ENCODE data around the gene DDX18. TPM values are rescaled to one million over a fixed set of nuclear protein-coding genes. Genes with fewer than 3 reads are reported as not detected.

DDX18 gene
- total RNA-seq, 1 experiment from 2014 or later, result 76.3 TPM

DNA sequence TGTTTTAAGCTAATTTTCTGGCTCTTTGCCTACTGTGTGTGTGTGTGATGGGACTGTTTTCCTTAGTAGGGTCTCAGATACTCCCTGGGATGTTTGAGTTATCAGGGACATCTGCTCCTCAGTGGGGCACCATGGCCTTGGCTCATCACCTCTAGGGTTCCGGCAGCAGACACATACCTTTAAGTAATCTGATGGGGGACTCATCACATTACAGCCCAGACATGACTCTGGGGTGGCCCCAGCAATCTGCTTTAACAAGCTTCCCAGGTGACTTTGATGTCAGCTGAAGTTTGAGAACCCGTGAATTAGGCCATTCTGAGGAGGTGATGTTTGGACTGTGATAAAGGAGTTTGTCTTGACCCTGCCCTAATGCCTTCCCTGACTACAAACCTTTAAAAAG, 38.8 kb downstream of the DDX18 start:
- no peaks in the 10 kb centered on the region for H3K9me3 ChIP-seq (replicated peaks)
- H3K4me1 ChIP-seq (replicated peaks), result peaks cover 21% of the 10 kb centered on the region
- DNase-seq (ENCODE audit: low read depth in 1 of 2, low spot score in 2 of 2), result no peak
- no peaks in the 10 kb centered on the region for H3K27me3 ChIP-seq (replicated peaks)
- H3K36me3 ChIP-seq, result no peaks in the 10 kb centered on the region
- H3K27ac ChIP-seq, result no peak overlapping the region
- no peak overlapping the region for H3K4me3 ChIP-seq

GRCh38 chr2:117853873-117854272, 39.4 kb downstream of the DDX18 start:
- Histone ChIP-seq H3K27ac (no peak overlapping the region), H3K36me3 (no peaks in the 10 kb centered on the region), H3K4me1 (replicated peaks) (peaks cover 21% of the 10 kb centered on the region), H3K9me3 (replicated peaks) (no peaks in the 10 kb centered on the region), H3K4me3 (no peak overlapping the region), H3K27me3 (replicated peaks) (no peaks in the 10 kb centered on the region)
- DNase-seq (ENCODE audit: low read depth in 1 of 2, low spot score in 2 of 2), result no peak

GRCh38 chr2:117854610-117855009, 40.1 kb downstream of the DDX18 start:
- H3K4me3 ChIP-seq, result no peak overlapping the region
- no peaks in the 10 kb centered on the region for H3K36me3 ChIP-seq
- no peaks in the 10 kb centered on the region for H3K27me3 ChIP-seq (replicated peaks)
- no peak for DNase-seq (ENCODE audit: low read depth in 1 of 2, low spot score in 2 of 2)
- H3K9me3 ChIP-seq (replicated peaks), result no peaks in the 10 kb centered on the region
- peaks cover 21% of the 10 kb centered on the region for H3K4me1 ChIP-seq (replicated peaks)
- no peak overlapping the region for H3K27ac ChIP-seq

DNA sequence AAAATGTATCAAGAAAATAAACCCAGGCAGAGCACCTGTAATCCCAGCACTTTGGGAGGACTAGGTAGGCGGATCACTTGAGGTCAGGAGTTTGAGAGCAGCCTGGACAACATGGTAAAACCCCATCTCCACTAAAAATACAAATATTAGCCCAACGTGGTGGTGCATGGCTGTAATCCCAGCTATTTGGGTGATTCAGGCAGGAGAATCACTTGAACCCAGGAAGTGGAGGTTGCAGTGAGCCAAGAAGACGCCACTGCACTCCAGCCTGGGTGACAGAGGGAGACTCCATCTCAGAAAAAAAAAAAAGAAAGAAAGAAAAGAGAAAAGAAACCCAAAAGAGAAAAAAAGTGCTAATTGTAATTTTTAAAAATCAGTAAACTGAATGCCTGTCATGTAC, 41.4 kb downstream of the DDX18 start:
- H3K4me1 ChIP-seq (replicated peaks), result peaks cover 21% of the 10 kb centered on the region
- no peaks in the 10 kb centered on the region for H3K9me3 ChIP-seq (replicated peaks)
- H3K4me3 ChIP-seq, result no peak overlapping the region
- no peaks in the 10 kb centered on the region for H3K36me3 ChIP-seq
- peak overlapping the region; percentile 96 for H3K27ac ChIP-seq
- DNase-seq (ENCODE audit: low read depth in 1 of 2, low spot score in 2 of 2), result peak in 1 of 2 experiments; percentile 69
- no peaks in the 10 kb centered on the region for H3K27me3 ChIP-seq (replicated peaks)

- Histone ChIP-seq H3K36me3 (no peaks in the 10 kb centered on the region), H3K9me3 (replicated peaks) (no peaks in the 10 kb centered on the region), H3K4me3 (no peak overlapping the region), H3K4me1 (replicated peaks) (peaks cover 21% of the 10 kb centered on the region), H3K27ac (peak overlapping the region; percentile 96), H3K27me3 (replicated peaks) (no peaks in the 10 kb centered on the region)
- peak; percentile 93 to 95 for DNase-seq (ENCODE audit: low read depth in 1 of 2, low spot score in 2 of 2)
Observed at GRCh38 chr2:117856415-117857210, 42.1 kb downstream of the DDX18 start.

- H3K4me3 ChIP-seq, result no peak overlapping the region
- H3K27ac ChIP-seq, result no peak overlapping the region
- no peaks in the 10 kb centered on the region for H3K36me3 ChIP-seq
- H3K9me3 ChIP-seq (replicated peaks), result no peaks in the 10 kb centered on the region
- no peak for DNase-seq (ENCODE audit: low read depth in 1 of 2, low spot score in 2 of 2)
- peaks cover 21% of the 10 kb centered on the region for H3K4me1 ChIP-seq (replicated peaks)
- no peaks in the 10 kb centered on the region for H3K27me3 ChIP-seq (replicated peaks)
Observed at GRCh38 chr2:117858336-117858735, 43.8 kb downstream of the DDX18 start.

GRCh38 chr2:117858892-117859531, 44.5 kb downstream of the DDX18 start:
- H3K4me3 ChIP-seq, result no peak overlapping the region
- H3K36me3 ChIP-seq, result no peaks in the 10 kb centered on the region
- DNase-seq (ENCODE audit: low read depth in 1 of 2, low spot score in 2 of 2), result no peak
- no peaks in the 10 kb centered on the region for H3K27me3 ChIP-seq (replicated peaks)
- peaks cover 21% of the 10 kb centered on the region for H3K4me1 ChIP-seq (replicated peaks)
- H3K9me3 ChIP-seq (replicated peaks), result no peaks in the 10 kb centered on the region
- no peak overlapping the region for H3K27ac ChIP-seq

DNA sequence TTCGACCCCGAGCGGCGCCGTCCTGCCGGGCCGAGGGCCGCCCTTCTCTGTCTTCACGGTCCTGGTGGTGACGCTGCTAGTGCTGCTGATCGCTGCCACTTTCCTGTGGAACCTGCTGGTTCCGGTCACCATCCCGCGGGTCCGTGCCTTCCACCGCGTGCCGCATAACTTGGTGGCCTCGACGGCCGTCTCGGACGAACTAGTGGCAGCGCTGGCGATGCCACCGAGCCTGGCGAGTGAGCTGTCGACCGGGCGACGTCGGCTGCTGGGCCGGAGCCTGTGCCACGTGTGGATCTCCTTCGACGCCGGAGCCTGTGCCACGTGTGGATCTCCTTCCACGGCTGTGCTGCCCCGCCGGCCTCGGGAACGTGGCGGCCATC, 45.0 kb downstream of the DDX18 start:
- Histone ChIP-seq H3K36me3 (no peaks in the 10 kb centered on the region), H3K4me3 (no peak overlapping the region), H3K27me3 (replicated peaks) (no peaks in the 10 kb centered on the region)

DNA sequence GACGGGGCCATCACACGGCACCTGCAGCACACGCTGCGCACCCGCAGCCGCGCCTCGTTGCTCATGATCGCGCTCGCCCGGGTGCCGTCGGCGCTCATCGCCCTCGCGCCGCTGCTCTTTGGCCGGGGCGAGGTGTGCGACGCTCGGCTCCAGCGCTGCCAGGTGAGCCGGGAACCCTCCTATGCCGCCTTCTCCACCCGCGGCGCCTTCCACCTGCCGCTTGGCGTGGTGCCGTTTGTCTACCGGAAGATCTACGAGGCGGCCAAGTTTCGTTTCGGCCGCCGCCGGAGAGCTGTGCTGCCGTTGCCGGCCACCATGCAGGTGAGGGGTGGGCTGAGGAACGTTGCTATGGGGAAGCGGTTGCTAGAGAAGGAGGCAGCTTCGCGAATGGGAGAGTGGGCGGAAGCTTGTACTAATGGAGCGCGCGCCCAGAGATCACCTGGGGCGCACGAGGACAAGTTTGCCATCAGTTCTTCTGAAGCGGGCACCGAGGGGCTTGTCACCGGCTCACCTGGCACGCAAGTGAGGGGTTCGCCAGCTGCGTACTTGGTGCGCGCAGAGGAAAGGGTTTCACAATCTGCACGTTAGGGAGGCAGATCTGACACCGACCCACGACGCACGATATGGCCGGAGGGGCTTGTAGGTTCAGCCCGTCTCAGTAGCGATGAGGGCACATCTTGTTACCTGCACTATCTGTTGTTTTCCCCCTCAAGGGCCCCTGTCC, 45.6 kb downstream of the DDX18 start:
- H3K9me3 ChIP-seq (replicated peaks), result no peaks in the 10 kb centered on the region
- no peaks in the 10 kb centered on the region for H3K36me3 ChIP-seq
- no peaks in the 10 kb centered on the region for H3K27me3 ChIP-seq (replicated peaks)
- DNase-seq (ENCODE audit: low read depth in 1 of 2, low spot score in 2 of 2), result no peak
- no peak overlapping the region for H3K4me3 ChIP-seq
- H3K27ac ChIP-seq, result no peak overlapping the region
- H3K4me1 ChIP-seq (replicated peaks), result peaks cover 19% of the 10 kb centered on the region

More for the DNA sequence above, 45.0 kb downstream of the DDX18 start:
- Histone ChIP-seq H3K9me3 (replicated peaks) (no peaks in the 10 kb centered on the region), H3K4me1 (replicated peaks) (peaks cover 21% of the 10 kb centered on the region), H3K27ac (no peak overlapping the region)
- no peak for DNase-seq (ENCODE audit: low read depth in 1 of 2, low spot score in 2 of 2)

- no peaks in the 10 kb centered on the region for H3K4me1 ChIP-seq (replicated peaks)
- 0 out of 2 replicates have a peak, but pooled peaks cover 2% of the 10 kb centered on the region for H3K9me3 ChIP-seq (replicated peaks)
- DNase-seq (ENCODE audit: low read depth in 1 of 2, low spot score in 2 of 2), result no peak
- no peaks in the 10 kb centered on the region for H3K36me3 ChIP-seq
- no peak overlapping the region for H3K27ac ChIP-seq
- no peaks in the 10 kb centered on the region for H3K27me3 ChIP-seq (replicated peaks)
- no peak overlapping the region for H3K4me3 ChIP-seq
Observed at GRCh38 chr2:117862459-117862858, 48.0 kb downstream of the DDX18 start.

DNA sequence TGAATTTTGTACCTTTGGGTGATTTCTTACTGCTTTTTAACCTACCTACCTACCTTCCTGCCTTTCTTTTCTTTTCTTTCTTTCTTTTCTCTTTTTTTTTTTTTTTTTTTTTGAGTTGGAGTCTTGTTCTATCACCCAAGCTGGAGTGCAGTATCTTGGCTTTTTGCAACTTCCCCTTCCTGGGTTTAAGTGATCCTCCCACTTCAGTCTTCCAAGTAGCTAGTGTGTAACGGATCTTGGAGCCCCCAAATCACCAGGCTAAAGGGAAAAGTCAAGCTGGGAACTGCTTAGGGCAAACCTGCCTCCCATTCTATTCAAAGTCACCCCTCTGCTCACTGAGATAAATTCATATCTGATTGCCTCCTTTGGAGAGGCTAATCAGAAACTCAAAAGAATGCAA, 61.3 kb downstream of the DDX18 start:
- no peaks in the 10 kb centered on the region for H3K9me3 ChIP-seq (replicated peaks)
- H3K27ac ChIP-seq, result no peak overlapping the region
- no peaks in the 10 kb centered on the region for H3K36me3 ChIP-seq
- no peaks in the 10 kb centered on the region for H3K27me3 ChIP-seq (replicated peaks)
- H3K4me1 ChIP-seq (replicated peaks), result no peaks in the 10 kb centered on the region
- H3K4me3 ChIP-seq, result no peak overlapping the region
- DNase-seq (ENCODE audit: low read depth in 1 of 2, low spot score in 2 of 2), result no peak

DNA sequence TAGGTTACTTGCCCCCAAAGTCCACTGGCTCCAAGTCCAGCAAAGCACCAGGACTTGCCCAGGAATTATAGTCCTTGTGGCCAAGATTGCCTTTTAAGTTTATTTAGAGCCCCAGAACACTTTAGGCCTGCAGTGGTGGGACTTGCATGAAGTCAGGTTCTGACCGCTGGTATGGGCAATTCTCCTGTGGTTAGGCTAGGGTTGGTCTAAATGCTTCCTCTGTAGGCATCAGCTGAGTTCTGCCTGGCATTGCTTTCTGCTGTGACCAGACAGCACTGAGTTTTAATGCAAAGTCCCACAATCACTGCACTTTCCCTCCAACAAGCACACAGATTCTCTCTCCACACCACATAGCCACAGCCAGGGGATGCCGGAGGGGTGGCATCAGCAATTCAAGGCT, 64.5 kb downstream of the DDX18 start:
- no peaks in the 10 kb centered on the region for H3K36me3 ChIP-seq
- no peaks in the 10 kb centered on the region for H3K4me1 ChIP-seq (replicated peaks)
- no peaks in the 10 kb centered on the region for H3K27me3 ChIP-seq (replicated peaks)
- H3K27ac ChIP-seq, result no peak overlapping the region
- no peaks in the 10 kb centered on the region for H3K9me3 ChIP-seq (replicated peaks)
- H3K4me3 ChIP-seq, result no peak overlapping the region
- no peak for DNase-seq (ENCODE audit: low read depth in 1 of 2, low spot score in 2 of 2)

All from SJSA1 (cell line).